GM23248 (cell line): Measurements from ENCODE around the gene HASPIN. TPM values are rescaled to one million over a fixed set of nuclear protein-coding genes. Genes with fewer than 3 reads are reported as not detected.

Source experiments
- DNase-seq: peaks from one replicate; pipeline ENCODE4 v3.0.0-alpha.2; 2015
- H2AFZ ChIP-seq: fragments of 200-600 bp; sonication (generic); 2 replicates; pipeline ENCODE4 v1.6.1; 2016; ENCODE audit warnings: antibody characterized with exemption
- H3F3A ChIP-seq: fragments of 200-600 bp; sonication (generic); 2 replicates; pipeline ENCODE4 v1.6.1; 2016; ENCODE audit warnings: mild to moderate bottlenecking, antibody characterized with exemption, mixed run types; ENCODE audit not compliant: insufficient read depth
- H3K27ac ChIP-seq: fragments of 200-600 bp; sonication (generic); 2 replicates; pipeline ENCODE4 v1.5.1; 2016; ENCODE audit warnings: mild to moderate bottlenecking
- H3K27me3 ChIP-seq: fragments of 200-600 bp; sonication (generic); replicated peaks from 2 replicates; pipeline ENCODE4 v1.6.1; 2016; ENCODE audit warnings: mild to moderate bottlenecking; ENCODE audit not compliant: insufficient read depth
- H3K36me3 ChIP-seq: fragments of 200-600 bp; sonication (generic); 2 replicates; pipeline ENCODE4 v1.6.1; 2016; ENCODE audit warnings: low read depth, mild to moderate bottlenecking
- H3K4me1 ChIP-seq: fragments of 200-600 bp; sonication (generic); 2 replicates; pipeline ENCODE4 v1.6.1; 2016; ENCODE audit warnings: mild to moderate bottlenecking; ENCODE audit not compliant: insufficient read depth
- H3K4me2 ChIP-seq: fragments of 200-600 bp; sonication (generic); one replicate; pipeline ENCODE4 v1.6.1; 2016; ENCODE audit warnings: mild to moderate bottlenecking; ENCODE audit not compliant: unreplicated experiment
- H3K4me3 ChIP-seq: fragments of 200-600 bp; sonication (generic); 2 replicates; pipeline ENCODE4 v1.5.1; 2016; ENCODE audit warnings: mild to moderate bottlenecking
- H3K79me2 ChIP-seq: fragments of 200-600 bp; sonication (generic); 2 replicates; pipeline ENCODE4 v1.6.1; 2016; ENCODE audit warnings: mild to moderate bottlenecking; ENCODE audit not compliant: insufficient read depth
- H3K9ac ChIP-seq: fragments of 200-600 bp; sonication (generic); 2 replicates; pipeline ENCODE4 v1.6.1; 2016; ENCODE audit warnings: mild to moderate bottlenecking
- H3K9me2 ChIP-seq: fragments of 200-600 bp; sonication (generic); 2 replicates; pipeline ENCODE4 v1.6.1; 2016; ENCODE audit warnings: mixed run types, mild to moderate bottlenecking, moderate library complexity; ENCODE audit not compliant: insufficient read depth
- H3K9me3 ChIP-seq: fragments of 200-600 bp; sonication (generic); one replicate; pipeline ENCODE4 v1.6.1; 2017; ENCODE audit warnings: low read depth
- H4K20me1 ChIP-seq: fragments of 200-600 bp; sonication (generic); 2 replicates; pipeline ENCODE4 v1.6.0; 2016; ENCODE audit not compliant: insufficient read depth
- EZH2 ChIP-seq: fragments of 200-600 bp; sonication (generic); IDR thresholded peaks from 2 replicates; pipeline ENCODE4 v1.6.1; 2018; ENCODE audit warnings: antibody characterized with exemption, mild to moderate bottlenecking; ENCODE audit not compliant: insufficient read depth, poor library complexity, severe bottlenecking
- EZH2phosphoT487 ChIP-seq: fragments of 200-600 bp; sonication (generic); IDR thresholded peaks from 2 replicates; pipeline ENCODE4 v1.6.1; 2018; ENCODE audit warnings: antibody characterized with exemption, moderate library complexity, mild to moderate bottlenecking, low read depth; ENCODE audit not compliant: insufficient read depth
- WGBS, 2 experiments: methylation state at CpG; one replicate each; pipeline ENCODE4 v1.1.6; 2015 to 2017; ENCODE audit warnings: low lambda C conversion rate in 2 of 2, low coverage in 1 of 2; ENCODE audit errors: missing lambda C conversion rate in 2 of 2; 5-methylcytosine and 5-hydroxymethylcytosine counted together
- in situ Hi-C: fragments of 300-500 bp; cut with MboI; formaldehyde crosslinking; loops from 2 replicates; pipeline ENCODE4 v1.15.0; 2020
- polyA plus RNA-seq: library from polyadenylated mRNA; unstranded; fragments of >200 nt; fragmentation: Nextera tagmentation; extraction: Ambion mirVana; gene quantifications from 2 replicates; pipeline ENCODE4 v1.2.1, GENCODE V29; 2016
- total RNA-seq: library from RNA; depleted of rRNA; stranded (reverse); fragments of >200 nt; shearing (Covaris generic); gene quantifications from 2 replicates; pipeline ENCODE4 v1.2.3, GENCODE V29; 2014

HASPIN gene
- total and polyA plus RNA-seq, 2 experiments from 2014 or later = 1.4 to 1.9 TPM

DNA sequence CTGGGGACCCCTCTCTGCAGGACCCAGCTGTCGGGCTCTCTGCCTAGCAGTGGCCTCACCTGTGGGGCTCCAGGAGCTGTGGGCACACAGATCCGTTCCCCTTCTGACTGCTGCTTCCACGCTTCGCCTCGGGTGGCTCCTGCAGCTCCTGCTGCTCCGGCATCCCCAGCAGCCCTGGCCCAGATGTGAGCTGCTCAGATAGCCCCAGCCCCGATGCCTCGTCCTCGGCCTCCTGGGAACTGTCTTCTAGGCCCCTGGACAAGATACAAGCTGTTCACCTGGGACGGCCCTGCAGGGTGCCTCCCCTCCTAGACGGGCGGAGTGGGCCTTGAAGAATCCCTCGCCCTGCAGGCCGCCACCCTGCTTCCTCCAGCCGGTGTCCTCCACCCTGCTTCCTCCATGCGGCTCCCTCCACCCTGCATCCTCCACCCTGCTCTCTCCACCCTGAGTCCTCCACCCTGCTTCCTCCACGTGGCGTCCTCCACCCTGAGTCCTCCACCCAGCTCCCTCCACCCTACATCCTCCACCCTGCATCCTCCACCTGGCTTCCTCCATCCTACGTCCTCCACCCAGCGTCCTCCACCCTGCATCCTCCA lies 44.1 kb upstream of the HASPIN start:
- no peaks in the 10 kb centered on the region for H3K9me2 ChIP-seq
- no peaks in the 10 kb centered on the region for H3K79me2 ChIP-seq
- H3K4me1 ChIP-seq = no peaks in the 10 kb centered on the region; the same call in 1 of the 2 replicates
- H3K9ac ChIP-seq = no peak overlapping the region
- H3F3A ChIP-seq = no peaks in the 10 kb centered on the region
- whole genome bisulfite sequencing, 2 experiments = 42 to 54% methylated on average over 13 to 20 of the region's 20 CpGs
- H3K4me3 ChIP-seq = no peak overlapping the region
- in situ Hi-C loops = no loop called here
- peaks cover 12% of the 10 kb centered on the region; the same call in 1 of the 2 replicates for H3K27me3 ChIP-seq
- no peaks in the 10 kb centered on the region for H3K36me3 ChIP-seq
- H3K9me3 ChIP-seq = no peaks in the 10 kb centered on the region
- H4K20me1 ChIP-seq = no peaks in the 10 kb centered on the region
- H2AFZ ChIP-seq = no peak overlapping the region
- H3K4me2 ChIP-seq = no peak overlapping the region
- TF ChIP-seq EZH2 = no peak
- no peak for TF ChIP-seq EZH2phosphoT487
- H3K27ac ChIP-seq = no peak overlapping the region
- no peak for DNase-seq

DNA sequence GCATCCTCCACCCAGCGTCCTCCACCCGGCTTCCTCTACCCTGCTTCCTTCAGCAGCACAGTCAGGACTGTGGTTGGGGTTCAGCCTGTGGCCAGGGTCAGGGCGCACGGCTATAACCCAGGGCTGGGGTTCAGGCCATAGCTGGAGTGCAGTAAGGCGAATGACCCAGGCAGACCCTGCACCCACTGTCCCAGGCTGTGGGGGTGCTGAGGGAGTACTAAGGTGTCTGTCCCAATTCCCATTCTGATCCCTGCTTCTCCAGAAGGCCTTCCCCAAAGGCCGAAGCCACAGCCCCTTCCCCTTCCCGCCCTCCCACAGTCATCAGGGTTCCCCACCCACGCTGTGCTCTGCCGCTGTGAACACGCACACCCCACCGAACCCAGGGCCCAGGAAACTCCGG lies 42.6 kb upstream of the HASPIN start:
- Histone ChIP-seq H3K27ac (no peak overlapping the region), H3K9me3 (no peaks in the 10 kb centered on the region), H3K9ac (no peak overlapping the region), H3K4me2 (no peak overlapping the region), H4K20me1 (no peaks in the 10 kb centered on the region), H3F3A (no peaks in the 10 kb centered on the region), H3K27me3 (peaks cover 16% of the 10 kb centered on the region; the same call in 1 of the 2 replicates), H2AFZ (no peak overlapping the region), H3K79me2 (no peaks in the 10 kb centered on the region), H3K4me1 (no peaks in the 10 kb centered on the region; the same call in 1 of the 2 replicates), H3K4me3 (no peak overlapping the region), H3K9me2 (no peaks in the 10 kb centered on the region), H3K36me3 (no peaks in the 10 kb centered on the region)
- no peak for DNase-seq
- in situ Hi-C loops = no loop called here
- 88 to 93% methylated on average over 6 to 12 of the region's 12 CpGs for WGBS, 2 experiments
- TF ChIP-seq EZH2phosphoT487 = no peak
- no peak for TF ChIP-seq EZH2

DNA sequence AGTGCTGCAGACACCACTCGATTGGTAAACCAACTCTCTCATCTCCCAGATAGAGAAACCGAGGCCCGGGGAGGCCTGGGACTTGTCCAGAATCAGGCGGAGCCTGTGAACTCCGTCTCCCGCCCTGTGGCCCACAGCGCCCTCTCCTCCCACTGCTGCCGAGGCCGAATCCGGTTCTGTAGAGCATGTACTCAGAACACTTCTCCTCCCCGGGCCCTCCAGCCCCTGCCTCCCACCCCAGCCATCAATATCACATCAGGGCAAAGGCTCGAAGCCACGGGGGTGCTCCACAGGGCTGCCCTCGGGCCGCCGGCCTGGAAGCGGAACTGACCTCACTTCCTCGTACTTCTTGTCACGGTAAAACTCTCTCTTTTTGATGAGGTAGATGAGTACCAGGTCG lies 42.1 kb upstream of the HASPIN start:
- Histone ChIP-seq H3K27ac (no peak overlapping the region), H3F3A (no peaks in the 10 kb centered on the region), H3K9ac (no peak overlapping the region), H3K79me2 (no peaks in the 10 kb centered on the region), H3K4me2 (no peak overlapping the region), H3K36me3 (no peaks in the 10 kb centered on the region), H3K27me3 (peaks cover 16% of the 10 kb centered on the region; the same call in 1 of the 2 replicates), H3K4me1 (no peaks in the 10 kb centered on the region; the same call in 1 of the 2 replicates), H3K4me3 (no peak overlapping the region), H3K9me3 (no peaks in the 10 kb centered on the region), H3K9me2 (no peaks in the 10 kb centered on the region), H4K20me1 (no peaks in the 10 kb centered on the region), H2AFZ (no peak overlapping the region)
- 72 to 75% methylated on average over 17 to 20 of the region's 20 CpGs for WGBS, 2 experiments
- no peak for DNase-seq
- TF ChIP-seq EZH2 (no peak), EZH2phosphoT487 (no peak)
- in situ Hi-C loops = no loop called here

- H3K9me2 ChIP-seq = no peaks in the 10 kb centered on the region
- H3F3A ChIP-seq = no peaks in the 10 kb centered on the region
- H3K9me3 ChIP-seq = no peaks in the 10 kb centered on the region
- no peak for TF ChIP-seq EZH2
- no peak for TF ChIP-seq EZH2phosphoT487
- H3K36me3 ChIP-seq = no peaks in the 10 kb centered on the region
- no peaks in the 10 kb centered on the region for H3K79me2 ChIP-seq
- in situ Hi-C loops = no loop called here
- no peaks in the 10 kb centered on the region for H4K20me1 ChIP-seq
- no peak overlapping the region for H3K4me2 ChIP-seq
- H3K27ac ChIP-seq = no peak overlapping the region
- H3K9ac ChIP-seq = no peak overlapping the region
- H3K27me3 ChIP-seq = peaks cover 16% of the 10 kb centered on the region; the same call in 1 of the 2 replicates
- DNase-seq = no peak
- H3K4me1 ChIP-seq = no peaks in the 10 kb centered on the region; the same call in 1 of the 2 replicates
- no peak overlapping the region for H2AFZ ChIP-seq
- no peak overlapping the region for H3K4me3 ChIP-seq
- WGBS, 2 experiments = 64 to 69% methylated on average over 9 to 12 of the region's 12 CpGs
Observed at GRCh38 chr17:3682033-3682432, 41.7 kb upstream of the HASPIN start.
